Subcutaneous adipose tissue (tissue), 4 donors: ENCODE measurements around the gene SH3BP4. TPM values are rescaled to one million over a fixed set of nuclear protein-coding genes. Genes with fewer than 3 reads are reported as not detected.

Experiments
- CTCF ChIP-seq: fragments of 450-650 bp; IDR thresholded peaks from one replicate; pipeline ENCODE4 v1.5.1; 2016; ENCODE audit warnings: low read depth, mild to moderate bottlenecking, control low read depth, antibody characterized with exemption, moderate library complexity
- total RNA-seq, 4 donors: library from RNA; depleted of rRNA; stranded (reverse); fragments of >200 nt; gene quantifications; one replicate each; pipeline ENCODE4 v1.1.0, GENCODE V29; 2016

The SH3BP4 gene
- total RNA-seq, 4 donors from 2014 or later: 12.4 to 35.6 (median 24.1) TPM

- TF ChIP-seq CTCF: no peak
Observed at GRCh38 chr2:234986876-234987720, 35.3 kb downstream of the SH3BP4 start.

GRCh38 chr2:234987754-234988153, 35.9 kb downstream of the SH3BP4 start:
- no peak for TF ChIP-seq CTCF

- no peak for TF ChIP-seq CTCF
Observed at GRCh38 chr2:234988491-234988890, 36.7 kb downstream of the SH3BP4 start.

- no peak for TF ChIP-seq CTCF
Observed at GRCh38 chr2:234989183-234989701, 37.4 kb downstream of the SH3BP4 start.

- no peak for TF ChIP-seq CTCF
Observed at GRCh38 chr2:234990300-234990699, 38.5 kb downstream of the SH3BP4 start.

GRCh38 chr2:234991290-234991689, 39.5 kb downstream of the SH3BP4 start:
- no peak for TF ChIP-seq CTCF

- TF ChIP-seq CTCF: no peak
Observed at GRCh38 chr2:234991793-234992192, 40.0 kb downstream of the SH3BP4 start.
